Cerebellar nuclear complex (tissue), 1 donor: ENCODE data around the gene RAD51B.

ENCODE experiments used
- DNase-seq, 2 experiments: peaks; one replicate each; lab custom pipeline; 2025; lab: John Stamatoyannopoulos, UW

RAD51B gene

GRCh38 chr14:68702135-68702534 lies 882.6 kb downstream of the RAD51B start:
- no peak for DNase-seq

- no peak for DNase-seq
These were observed 883.0 kb downstream of the RAD51B start for GRCh38 chr14:68702578-68702977.

GRCh38 chr14:68703093-68703492 lies 883.5 kb downstream of the RAD51B start:
- no peak for DNase-seq

GRCh38 chr14:68704736-68705720 lies 885.4 kb downstream of the RAD51B start:
- no peak for DNase-seq

- no peak for DNase-seq
These were observed 886.2 kb downstream of the RAD51B start for GRCh38 chr14:68705741-68706283.

- DNase-seq = no peak
These were observed 887.9 kb downstream of the RAD51B start for GRCh38 chr14:68707482-68707881.

GRCh38 chr14:68708343-68708742 lies 888.8 kb downstream of the RAD51B start:
- no peak for DNase-seq

GRCh38 chr14:68709007-68709406 lies 889.4 kb downstream of the RAD51B start:
- DNase-seq = no peak

GRCh38 chr14:68710776-68711175 lies 891.2 kb downstream of the RAD51B start:
- no peak for DNase-seq

- no peak for DNase-seq
These were observed 892.2 kb downstream of the RAD51B start for GRCh38 chr14:68711561-68712309.

- DNase-seq = no peak
These were observed 893.3 kb downstream of the RAD51B start for GRCh38 chr14:68712703-68713370.

GRCh38 chr14:68713782-68714181 lies 894.2 kb downstream of the RAD51B start:
- no peak for DNase-seq

GRCh38 chr14:68714991-68715924 lies 895.7 kb downstream of the RAD51B start:
- no peak for DNase-seq

GRCh38 chr14:68716698-68717097 lies 897.1 kb downstream of the RAD51B start:
- DNase-seq = no peak

- no peak for DNase-seq
These were observed 898.7 kb downstream of the RAD51B start for GRCh38 chr14:68718023-68718990.

- DNase-seq = no peak
These were observed 900.2 kb downstream of the RAD51B start for GRCh38 chr14:68719634-68720384.

- no peak for DNase-seq
These were observed 902.6 kb downstream of the RAD51B start for GRCh38 chr14:68722186-68722585.

GRCh38 chr14:68722968-68723566 lies 903.5 kb downstream of the RAD51B start:
- no peak for DNase-seq
